Loucy (cell line): ENCODE data around the gene FNTB.
A peak's percentile ranks its signal among the peaks of the same experiment; 100 is the strongest.

Experiments used
- H2AFZ ChIP-seq: fragments of 200-600 bp; sonication (generic); 2 replicates; pipeline ENCODE4 v1.6.0; 2016; ENCODE audit warnings: antibody characterized with exemption, mild to moderate bottlenecking, low read length, moderate library complexity
- H3F3A ChIP-seq: fragments of 200-600 bp; 2 replicates; pipeline ENCODE4 v1.6.0; 2016; ENCODE audit warnings: antibody characterized with exemption, low read depth, mild to moderate bottlenecking
- H3K27me3 ChIP-seq: fragments of 200-600 bp; sonication (generic); 2 replicates; pipeline ENCODE4 v1.6.1; 2014; ENCODE audit warnings: low read length, mild to moderate bottlenecking; ENCODE audit not compliant: insufficient read depth, poor library complexity, severe bottlenecking
- H3K36me3 ChIP-seq: fragments of 200-600 bp; sonication (generic); 2 replicates; pipeline ENCODE4 v1.6.1; 2016; ENCODE audit warnings: low read length; ENCODE audit not compliant: insufficient read depth
- H3K4me1 ChIP-seq: fragments of 200-600 bp; sonication (generic); 2 replicates; pipeline ENCODE4 v1.5.1; 2014; ENCODE audit warnings: low read length, mild to moderate bottlenecking; ENCODE audit not compliant: insufficient read depth, poor library complexity, severe bottlenecking
- H3K4me2 ChIP-seq: fragments of 200-600 bp; sonication (generic); 2 replicates; pipeline ENCODE4 v1.6.0; 2014; ENCODE audit warnings: antibody characterized with exemption, low read length, low read depth, mild to moderate bottlenecking; ENCODE audit not compliant: poor library complexity, severe bottlenecking
- H3K4me3 ChIP-seq: fragments of 200-600 bp; sonication (generic); 2 replicates; pipeline ENCODE4 v1.5.1; 2014; ENCODE audit warnings: low read length, mild to moderate bottlenecking, mixed read lengths; ENCODE audit not compliant: poor library complexity, severe bottlenecking
- H3K79me2 ChIP-seq: fragments of 200-600 bp; sonication (generic); 2 replicates; pipeline ENCODE4 v1.6.1; 2014; ENCODE audit warnings: low read length; ENCODE audit not compliant: insufficient read depth
- H3K9ac ChIP-seq: fragments of 200-600 bp; sonication (generic); 2 replicates; pipeline ENCODE4 v1.6.0; 2014; ENCODE audit warnings: mild to moderate bottlenecking, low read depth, low read length, moderate library complexity; ENCODE audit not compliant: poor library complexity, severe bottlenecking
- H3K9me2 ChIP-seq: fragments of 200-600 bp; sonication (generic); replicated peaks from 2 replicates; pipeline ENCODE4 v1.6.1; 2016; ENCODE audit warnings: low read depth, low read length, mixed read lengths
- H3K9me3 ChIP-seq: fragments of 200-600 bp; sonication (generic); 2 replicates; pipeline ENCODE4 v1.6.1; 2014; ENCODE audit warnings: mild to moderate bottlenecking, antibody characterized with exemption, low read length, low read depth; ENCODE audit not compliant: insufficient read depth
- H4K20me1 ChIP-seq: fragments of 200-600 bp; sonication (generic); 2 replicates; pipeline ENCODE4 v1.6.0; 2014; ENCODE audit warnings: antibody characterized with exemption, low read length, mild to moderate bottlenecking; ENCODE audit not compliant: insufficient read depth, poor library complexity, severe bottlenecking
- CTCF ChIP-seq: fragments of 200-600 bp; sonication (generic); conservative IDR thresholded peaks from 2 replicates; pipeline ENCODE4 v1.5.1; 2014; ENCODE audit warnings: mild to moderate bottlenecking, antibody characterized with exemption, low read length
- EZH2phosphoT487 ChIP-seq: fragments of 200-600 bp; IDR thresholded peaks from 2 replicates; pipeline ENCODE4 v1.6.1; 2018; ENCODE audit warnings: antibody characterized with exemption, mild to moderate bottlenecking, moderate library complexity, borderline replicate concordance

Gene FNTB

GRCh38 chr14:64958743-64959142 lies 28.0 kb upstream of the FNTB start:
- Histone ChIP-seq H3K27me3 (no peaks in the 10 kb centered on the region), H3K4me2 (no peak overlapping the region), H3K4me3 (no peak overlapping the region), H3K9ac (no peak overlapping the region), H3K79me2 (peaks cover 27% of the 10 kb centered on the region), H2AFZ (no peak overlapping the region), H3K9me3 (no peaks in the 10 kb centered on the region), H3K36me3 (peaks cover 11% of the 10 kb centered on the region; the same call in 1 of the 2 replicates), H3K4me1 (peaks cover 23% of the 10 kb centered on the region), H4K20me1 (peaks cover 7% of the 10 kb centered on the region), H3F3A (no peaks in the 10 kb centered on the region), H3K9me2 (no peaks in the 10 kb centered on the region)
- TF ChIP-seq EZH2phosphoT487: no peak
- no peak for TF ChIP-seq CTCF

GRCh38 chr14:64960762-64961276 lies 25.9 kb upstream of the FNTB start:
- Histone ChIP-seq H3K27me3 (no peaks in the 10 kb centered on the region), H2AFZ (no peak overlapping the region), H4K20me1 (peaks cover 7% of the 10 kb centered on the region), H3K9me3 (no peaks in the 10 kb centered on the region), H3K4me2 (peak overlapping the region; percentile 21), H3K4me1 (peaks cover 25% of the 10 kb centered on the region), H3F3A (no peaks in the 10 kb centered on the region), H3K79me2 (peaks cover 27% of the 10 kb centered on the region), H3K9me2 (no peaks in the 10 kb centered on the region), H3K9ac (no peak overlapping the region), H3K36me3 (peaks cover 8% of the 10 kb centered on the region; the same call in 1 of the 2 replicates), H3K4me3 (no peak overlapping the region)
- TF ChIP-seq EZH2phosphoT487: no peak
- TF ChIP-seq CTCF: peak; percentile 36

DNA sequence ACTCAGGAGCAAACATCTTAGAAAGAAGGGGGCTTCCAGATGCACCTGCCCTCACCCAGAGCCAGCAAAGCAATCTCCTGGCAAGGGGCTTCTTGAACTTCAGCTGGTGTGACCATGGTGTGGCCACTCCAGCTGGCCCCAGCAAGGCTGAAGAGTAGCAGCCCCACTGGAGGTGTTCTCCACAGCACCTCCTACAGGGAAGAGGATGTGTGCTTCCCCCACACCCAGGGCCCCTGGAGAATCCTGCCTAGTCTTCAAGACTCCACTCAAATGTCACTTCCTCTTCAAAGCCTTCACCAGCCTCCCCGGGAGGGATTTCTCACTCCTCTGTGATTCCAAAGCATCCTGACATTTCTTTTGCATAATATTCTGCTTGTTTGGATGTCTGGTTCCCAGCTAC lies 23.1 kb upstream of the FNTB start:
- Histone ChIP-seq H3K4me1 (peaks cover 46% of the 10 kb centered on the region), H3K4me2 (no peak overlapping the region), H3K9ac (no peak overlapping the region), H3K9me2 (no peaks in the 10 kb centered on the region), H3K4me3 (no peak overlapping the region), H3F3A (no peaks in the 10 kb centered on the region), H3K27me3 (no peaks in the 10 kb centered on the region), H3K36me3 (no peaks in the 10 kb centered on the region), H2AFZ (no peak overlapping the region), H3K9me3 (no peaks in the 10 kb centered on the region), H3K79me2 (peaks cover 44% of the 10 kb centered on the region), H4K20me1 (peaks cover 7% of the 10 kb centered on the region)
- peak; percentile 46 for TF ChIP-seq CTCF
- no peak for TF ChIP-seq EZH2phosphoT487
